AG09319 (cell line): ENCODE measurements around the gene RARS2.
A peak's percentile ranks its signal among the peaks of the same experiment; 100 is the strongest.

Experiments
- DNase-seq: peaks from one replicate; pipeline ENCODE4 v3.0.0-alpha.2; 2010; ENCODE audit warnings: low read depth; ENCODE audit errors: extremely low read depth
- CTCF ChIP-seq: IDR thresholded peaks from 2 replicates; pipeline ENCODE4 v1.5.1; 2011; ENCODE audit warnings: low read depth, mild to moderate bottlenecking, inconsistent platforms, low read length, moderate library complexity

The RARS2 gene, protein sequence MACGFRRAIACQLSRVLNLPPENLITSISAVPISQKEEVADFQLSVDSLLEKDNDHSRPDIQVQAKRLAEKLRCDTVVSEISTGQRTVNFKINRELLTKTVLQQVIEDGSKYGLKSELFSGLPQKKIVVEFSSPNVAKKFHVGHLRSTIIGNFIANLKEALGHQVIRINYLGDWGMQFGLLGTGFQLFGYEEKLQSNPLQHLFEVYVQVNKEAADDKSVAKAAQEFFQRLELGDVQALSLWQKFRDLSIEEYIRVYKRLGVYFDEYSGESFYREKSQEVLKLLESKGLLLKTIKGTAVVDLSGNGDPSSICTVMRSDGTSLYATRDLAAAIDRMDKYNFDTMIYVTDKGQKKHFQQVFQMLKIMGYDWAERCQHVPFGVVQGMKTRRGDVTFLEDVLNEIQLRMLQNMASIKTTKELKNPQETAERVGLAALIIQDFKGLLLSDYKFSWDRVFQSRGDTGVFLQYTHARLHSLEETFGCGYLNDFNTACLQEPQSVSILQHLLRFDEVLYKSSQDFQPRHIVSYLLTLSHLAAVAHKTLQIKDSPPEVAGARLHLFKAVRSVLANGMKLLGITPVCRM

GRCh38 chr6:87589693-87590416 lies at the start of gene RARS2, which contains the start of gene ORC3:
RARS2 (minus strand) TSS chr6:87589987; CDS start chr6:87589957, 30 bp downstream.
ORC3 (plus strand) TSS chr6:87590135; CDS start chr6:87590169, 34 bp downstream.
- TF ChIP-seq CTCF: no peak

DNA sequence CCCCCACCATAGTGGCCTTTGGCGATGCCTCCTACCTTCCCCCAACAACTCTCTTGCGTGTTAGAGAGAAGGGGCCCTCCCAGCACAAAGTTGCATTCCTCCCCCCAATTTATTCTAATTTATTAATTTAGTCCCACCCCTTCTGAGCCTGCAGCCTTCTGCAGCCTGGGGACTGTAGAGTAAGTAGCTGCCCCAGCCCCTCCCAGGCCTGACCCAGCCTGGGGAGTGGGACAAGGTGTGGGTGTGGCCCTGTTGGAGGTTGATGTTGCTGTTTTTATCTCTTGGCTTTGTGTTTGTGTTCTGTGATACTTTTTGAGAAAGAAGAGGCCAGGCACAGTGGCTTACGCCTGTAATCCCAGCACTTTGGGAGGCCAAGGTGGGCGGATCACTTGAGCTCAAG lies 49.6 kb upstream of the RARS2 start:
- no peak for DNase-seq
- no peak for TF ChIP-seq CTCF

More at GRCh38 chr6:87589693-87590416, at the start of gene RARS2, which contains the start of gene ORC3:
- peak; percentile 83 for DNase-seq

GRCh38 chr6:87637106-87637505 lies 47.3 kb upstream of the RARS2 start:
- no peak for TF ChIP-seq CTCF
- DNase-seq: no peak

DNA sequence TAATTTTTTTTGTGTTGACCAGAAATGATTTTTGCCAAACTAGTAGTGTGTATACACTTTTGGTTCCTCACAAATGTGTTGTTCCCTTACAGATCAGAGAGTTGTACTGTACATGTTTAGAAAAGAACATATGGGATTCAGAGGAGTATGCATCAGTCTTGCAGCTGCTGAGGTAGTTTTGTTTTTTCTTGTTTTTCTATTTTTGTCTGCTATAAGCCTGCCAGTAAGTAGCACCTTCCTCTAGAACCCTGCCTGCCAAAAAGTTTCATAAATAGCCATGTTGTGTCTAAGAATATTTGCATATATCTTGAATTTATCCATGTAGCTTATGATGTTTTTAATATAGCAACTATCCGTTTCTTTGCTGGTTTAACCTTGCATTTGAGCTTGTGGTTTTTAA lies 46.5 kb upstream of the RARS2 start:
- DNase-seq: no peak
- TF ChIP-seq CTCF: no peak

DNA sequence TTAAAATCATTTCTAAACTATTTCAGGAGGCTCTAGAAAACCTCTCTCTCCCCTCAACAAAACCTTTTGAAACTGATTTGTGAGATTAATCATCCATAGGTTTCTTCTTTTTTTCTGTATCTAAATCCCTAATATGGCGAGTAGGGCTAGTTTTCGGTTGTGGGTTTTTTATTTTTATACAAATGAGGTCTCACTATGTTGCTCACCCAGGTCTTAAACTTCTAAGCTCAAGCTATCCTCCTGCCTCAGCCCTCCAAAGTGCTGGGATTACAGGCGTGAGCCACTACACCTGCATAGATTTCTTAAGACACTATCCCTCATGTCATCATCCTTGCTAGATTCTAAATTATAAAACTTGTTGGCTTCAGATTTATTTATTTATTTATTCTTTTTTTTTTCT lies 44.1 kb upstream of the RARS2 start:
- no peak for TF ChIP-seq CTCF
- no peak for DNase-seq

DNA sequence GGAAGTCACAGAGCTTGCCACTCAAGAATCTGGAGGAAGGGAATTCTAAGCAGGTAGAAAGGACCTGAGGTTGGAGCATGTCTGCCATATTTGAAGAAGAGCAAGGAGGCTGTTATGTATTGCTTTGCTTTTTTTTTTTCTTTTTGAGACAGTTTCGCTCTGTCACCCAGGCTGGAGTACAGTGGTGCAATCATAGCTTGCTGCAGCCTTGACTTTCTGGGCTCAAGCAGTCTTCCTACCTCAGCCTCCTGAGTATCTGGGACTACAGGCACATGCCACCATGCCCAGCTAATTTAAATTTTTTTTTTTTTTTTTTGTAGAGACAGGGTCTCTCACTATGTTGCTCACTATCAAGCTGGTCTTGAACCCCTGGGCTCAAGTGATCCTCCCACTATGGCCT lies 41.0 kb upstream of the RARS2 start:
- no peak for TF ChIP-seq CTCF
- no peak for DNase-seq

DNA sequence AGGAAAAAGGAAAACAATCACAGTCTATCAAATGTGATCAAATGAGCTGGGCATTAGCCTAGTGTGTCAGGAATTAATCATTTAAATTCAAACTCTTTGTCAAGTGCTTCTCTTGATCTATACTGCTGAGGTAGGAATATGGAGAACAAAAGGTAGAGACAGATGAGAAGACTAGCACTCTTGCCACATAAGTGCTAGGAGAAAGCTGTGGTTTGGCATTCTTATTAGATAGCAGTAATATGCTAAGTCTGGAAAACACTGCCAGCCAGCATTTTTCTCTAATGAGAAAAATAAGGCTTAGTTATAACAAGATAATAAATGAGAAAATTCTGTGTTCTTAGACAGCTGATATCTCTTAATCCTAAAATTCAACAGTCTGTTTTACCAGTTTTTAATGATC lies 39.1 kb upstream of the RARS2 start:
- TF ChIP-seq CTCF: no peak
- peak; percentile 8 for DNase-seq
